Body of pancreas (tissue), 4 donors: ENCODE measurements around the gene GRID1.

Experiments used
- POLR2A ChIP-seq, 3 donors: fragments of 450-650 bp; IDR thresholded peaks; one replicate each; pipeline ENCODE4 v1.6.1; 2016; ENCODE audit warnings: antibody characterized with exemption in 3 of 3, mild to moderate bottlenecking in 2 of 3
- TF ChIP-seq, protein P1 (sequence below), 7 experiments: fragments of 450-650 bp in 4 of 7; fragments of 200-600 bp in 3 of 7; sonication (generic) in 3 of 7; IDR thresholded peaks; one replicate each; pipeline ENCODE4 v1.5.1; 2016 to 2019; ENCODE audit warnings: antibody characterized with exemption in 7 of 7

DNA sequence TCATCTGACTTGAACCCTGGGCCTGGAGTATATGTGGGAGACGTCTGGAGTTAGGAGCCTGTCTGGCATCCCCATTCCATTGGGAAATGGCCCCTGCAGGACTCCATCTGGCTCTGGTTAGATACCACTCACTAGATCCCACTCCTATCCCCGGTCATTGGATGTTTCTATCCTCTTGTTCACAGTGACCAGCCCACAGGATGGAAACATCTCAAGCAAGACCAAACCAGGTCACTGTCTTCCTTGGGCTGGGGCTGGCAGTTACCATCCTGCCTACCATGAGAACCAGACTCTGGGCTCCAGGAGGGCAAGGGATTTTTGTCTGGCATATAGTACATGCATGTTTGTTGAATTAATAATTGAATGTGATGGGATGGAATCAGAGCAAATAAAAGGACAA lies 415.7 kb downstream of the GRID1 start:
- TF ChIP-seq, protein P1, sequence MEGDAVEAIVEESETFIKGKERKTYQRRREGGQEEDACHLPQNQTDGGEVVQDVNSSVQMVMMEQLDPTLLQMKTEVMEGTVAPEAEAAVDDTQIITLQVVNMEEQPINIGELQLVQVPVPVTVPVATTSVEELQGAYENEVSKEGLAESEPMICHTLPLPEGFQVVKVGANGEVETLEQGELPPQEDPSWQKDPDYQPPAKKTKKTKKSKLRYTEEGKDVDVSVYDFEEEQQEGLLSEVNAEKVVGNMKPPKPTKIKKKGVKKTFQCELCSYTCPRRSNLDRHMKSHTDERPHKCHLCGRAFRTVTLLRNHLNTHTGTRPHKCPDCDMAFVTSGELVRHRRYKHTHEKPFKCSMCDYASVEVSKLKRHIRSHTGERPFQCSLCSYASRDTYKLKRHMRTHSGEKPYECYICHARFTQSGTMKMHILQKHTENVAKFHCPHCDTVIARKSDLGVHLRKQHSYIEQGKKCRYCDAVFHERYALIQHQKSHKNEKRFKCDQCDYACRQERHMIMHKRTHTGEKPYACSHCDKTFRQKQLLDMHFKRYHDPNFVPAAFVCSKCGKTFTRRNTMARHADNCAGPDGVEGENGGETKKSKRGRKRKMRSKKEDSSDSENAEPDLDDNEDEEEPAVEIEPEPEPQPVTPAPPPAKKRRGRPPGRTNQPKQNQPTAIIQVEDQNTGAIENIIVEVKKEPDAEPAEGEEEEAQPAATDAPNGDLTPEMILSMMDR (IDR thresholded peaks at IDR 0.05) = no peak
- no peak for TF ChIP-seq POLR2A (IDR thresholded peaks at IDR 0.05)
